NT2/D1 (cell line): ENCODE results near the gene CCK.

Experiments used
- SUZ12 ChIP-seq: IDR thresholded peaks from 2 replicates; pipeline ENCODE4 v1.6.1; 2011; ENCODE audit not compliant: insufficient read length, insufficient read depth; ENCODE audit errors: extremely low read depth
- YY1 ChIP-seq: IDR thresholded peaks from 2 replicates; pipeline ENCODE4 v1.6.1; 2011; ENCODE audit not compliant: insufficient read length, insufficient read depth
- ZNF274 ChIP-seq: IDR thresholded peaks from 2 replicates; pipeline ENCODE4 v1.6.1; 2011; ENCODE audit warnings: mild to moderate bottlenecking, low read depth, low read length

GRCh38 chr3:42267878-42268277 lies 1.9 kb upstream of the CCK start:
- no peak for TF ChIP-seq YY1
- TF ChIP-seq SUZ12: no peak
- TF ChIP-seq ZNF274: no peak
